HG03469 (cell line): ENCODE results near the gene PARD3.

Experiments
- ATAC-seq: cut with Tn5 transposase; IDR thresholded peaks from one replicate; pipeline ENCODE4 v1.9.1; 2021; ENCODE audit warnings: mild to moderate bottlenecking, moderate library complexity, moderate number of reproducible peaks; ENCODE audit not compliant: unreplicated experiment

The PARD3 gene

DNA sequence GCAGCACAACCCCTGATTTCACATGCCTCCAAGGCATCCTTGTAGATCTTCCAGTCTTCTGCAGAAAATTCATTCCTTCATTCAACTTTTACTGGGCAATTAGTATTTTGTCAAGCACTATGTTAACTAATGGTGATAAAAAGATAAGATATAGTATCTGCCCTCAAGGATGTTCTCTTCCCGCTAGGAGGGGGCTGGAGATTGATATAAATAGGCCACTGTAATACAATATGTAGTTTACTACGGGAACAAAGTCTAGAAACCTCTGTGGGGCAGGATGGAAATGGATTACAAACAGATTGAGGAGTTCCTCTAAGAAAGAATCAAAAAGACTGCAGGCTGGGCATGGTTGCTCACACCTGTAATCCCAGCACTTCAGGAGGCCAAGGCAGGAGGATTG lies 10.3 kb upstream of the PARD3 start:
- ATAC-seq, result no peak

DNA sequence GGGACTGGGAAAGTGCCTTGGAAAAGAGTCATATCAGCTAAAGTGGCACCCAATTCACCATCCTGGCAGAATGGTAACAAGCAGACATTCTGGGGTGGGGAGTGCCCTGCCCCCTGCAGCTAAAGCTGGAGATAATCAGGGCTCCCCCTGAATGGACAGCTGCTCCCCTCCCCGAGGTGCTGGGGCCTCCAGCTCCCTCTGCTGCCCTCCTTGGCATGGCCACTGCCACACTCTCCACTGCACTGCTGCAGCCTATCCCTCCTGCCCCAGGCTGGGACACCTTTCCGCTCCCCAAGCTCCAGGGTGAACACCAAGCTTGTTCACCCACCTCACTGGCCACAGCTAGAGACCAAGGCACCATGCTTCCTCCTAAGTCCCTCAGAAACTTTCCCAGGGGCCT lies 9.8 kb upstream of the PARD3 start:
- ATAC-seq, result no peak

DNA sequence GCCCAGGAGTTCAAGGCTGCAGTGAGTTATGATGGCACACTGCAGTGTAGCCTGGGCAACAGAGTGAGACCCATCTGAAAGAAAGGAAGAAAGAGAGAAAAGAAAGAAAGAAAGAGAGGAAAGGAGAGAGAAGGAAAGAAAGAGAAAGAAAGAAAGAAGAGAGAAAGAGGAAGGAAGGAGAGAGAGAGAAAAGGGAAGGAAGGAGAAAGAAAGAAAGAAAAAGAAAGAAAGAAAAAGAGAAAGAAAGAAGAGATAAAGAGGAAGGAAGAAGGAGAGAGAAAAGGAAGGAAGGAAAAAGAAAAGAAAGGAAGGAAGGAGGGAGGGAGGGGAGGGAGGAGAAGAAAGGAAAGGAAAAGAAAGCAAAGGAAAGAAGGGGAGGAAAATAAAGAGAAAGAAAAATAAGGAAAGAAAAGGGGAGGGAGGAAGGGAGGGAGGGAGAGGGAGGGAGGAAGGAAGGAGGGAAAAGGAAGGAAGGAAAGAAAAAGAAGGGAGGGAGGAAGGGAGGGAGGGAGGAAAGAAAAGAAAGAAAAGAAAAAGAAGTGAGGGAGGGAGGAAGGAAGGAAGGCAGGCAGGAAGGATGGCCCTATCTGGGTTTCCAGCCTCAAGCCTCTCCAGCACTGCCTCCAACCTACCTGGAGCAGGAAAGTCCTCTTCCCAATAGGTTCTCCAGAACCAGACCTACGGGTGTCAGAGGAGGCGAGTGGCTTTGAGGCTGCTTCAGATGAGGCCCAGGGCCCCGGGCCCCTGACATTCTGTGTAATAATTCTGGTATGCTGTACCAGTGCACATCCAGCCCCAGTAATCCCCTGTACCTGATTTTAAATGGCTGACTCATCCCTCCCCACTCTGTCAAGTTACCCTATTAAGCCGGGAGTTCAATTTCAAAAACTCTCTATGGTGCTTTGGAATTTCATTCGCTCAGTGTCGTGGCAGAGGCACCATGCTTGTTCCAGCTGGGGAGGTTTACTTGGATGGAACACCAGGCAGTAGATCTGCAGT lies 6.8 kb upstream of the PARD3 start:
- no peak for ATAC-seq

DNA sequence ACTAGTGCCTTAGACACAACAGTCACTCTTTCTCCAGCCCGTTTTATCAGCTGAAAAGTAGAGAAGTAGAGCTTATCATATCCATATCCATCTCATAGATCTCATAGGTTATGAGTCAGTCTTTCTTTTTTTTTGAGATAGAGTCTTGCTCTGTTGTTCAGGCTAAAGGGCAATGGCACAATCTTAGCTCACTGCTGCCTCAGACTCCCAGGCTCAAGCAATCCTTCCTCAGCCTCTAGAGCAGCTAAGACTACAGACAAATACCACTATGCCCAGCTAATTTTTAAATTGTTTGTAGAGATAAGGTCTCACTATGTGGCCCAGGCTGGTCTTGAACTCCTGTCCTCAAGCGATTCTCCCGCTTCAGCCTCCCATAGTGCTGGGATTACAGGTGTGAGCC lies 2.5 kb upstream of the PARD3 start:
- ATAC-seq, result no peak

DNA sequence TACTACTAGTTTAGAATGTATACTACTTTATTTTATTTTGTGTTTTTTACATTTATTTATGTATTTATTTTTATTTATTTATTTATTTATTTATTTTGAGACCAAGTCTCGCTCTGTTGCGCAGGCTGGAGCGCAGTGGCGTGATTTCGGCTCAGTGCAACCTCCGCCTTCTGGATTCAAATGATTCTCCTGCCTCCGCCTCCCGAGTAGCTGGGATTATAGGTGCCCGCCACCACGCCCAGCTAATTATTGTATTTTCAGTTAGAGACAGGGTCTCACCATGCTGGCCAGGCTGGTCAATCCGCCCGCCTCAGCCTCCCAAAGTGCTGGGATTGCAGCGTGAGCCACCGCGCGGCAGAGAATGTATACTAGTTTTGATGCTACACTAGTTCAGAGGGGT lies 2.0 kb upstream of the PARD3 start:
- no peak for ATAC-seq

DNA sequence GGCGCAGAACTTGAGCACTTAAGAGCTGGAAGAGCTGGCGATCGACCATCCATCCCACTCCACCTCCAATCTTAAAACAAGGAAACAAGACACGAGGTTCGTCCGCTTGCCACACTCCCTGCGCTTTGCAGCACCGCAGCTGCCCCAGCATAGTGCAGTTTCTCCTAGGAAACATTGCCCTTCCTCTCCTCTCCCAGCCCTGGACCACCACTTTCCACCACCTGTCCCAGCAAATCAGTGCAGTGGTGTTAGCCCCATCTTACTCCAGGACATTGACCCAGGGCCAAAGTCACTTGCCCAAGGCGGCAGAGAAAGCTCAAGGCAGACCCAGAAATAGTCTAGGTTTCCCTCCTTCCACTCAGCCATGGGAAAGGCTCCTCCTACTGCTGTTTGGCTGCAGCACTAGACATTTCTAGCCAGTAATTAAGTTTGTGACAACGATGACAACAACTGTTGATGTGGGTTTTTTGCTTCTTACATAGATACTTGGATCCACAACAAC lies 1.5 kb upstream of the PARD3 start:
- ATAC-seq, result no peak

DNA sequence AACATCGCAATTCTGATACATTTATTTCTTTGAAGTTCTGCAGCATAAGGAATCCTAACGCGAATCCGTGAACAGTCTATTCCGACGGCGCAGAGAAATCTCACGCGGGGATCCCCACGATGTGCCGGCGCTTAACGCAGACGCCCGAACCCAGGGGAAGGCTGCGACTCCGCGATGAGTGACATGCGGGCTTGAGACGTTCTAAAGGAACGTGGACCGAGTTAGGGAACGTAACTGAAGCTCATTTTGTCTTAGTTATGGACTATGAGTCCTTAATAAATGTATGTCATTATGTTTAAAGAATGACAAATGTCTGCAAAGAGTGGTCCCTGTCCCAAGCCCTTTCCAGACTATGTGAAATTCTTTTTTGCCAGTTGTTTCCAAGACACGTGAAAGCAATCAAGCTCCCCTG lies 995 bp upstream of the PARD3 start:
- no peak for ATAC-seq

DNA sequence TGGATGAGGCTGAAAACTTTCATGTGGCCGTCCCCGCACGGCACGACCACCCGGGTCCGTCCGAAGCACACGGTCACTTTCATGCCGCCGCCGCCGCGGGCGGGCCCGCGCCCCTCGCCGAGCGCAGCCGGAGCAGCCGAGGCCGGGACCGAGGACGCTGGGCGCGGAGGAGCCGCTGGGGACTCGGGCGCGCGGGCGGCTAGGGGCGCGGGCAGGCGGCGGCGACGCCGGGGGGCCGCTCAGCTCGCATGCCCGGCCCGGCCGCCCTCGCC lies 247 bp downstream of the PARD3 start:
- no peak for ATAC-seq

DNA sequence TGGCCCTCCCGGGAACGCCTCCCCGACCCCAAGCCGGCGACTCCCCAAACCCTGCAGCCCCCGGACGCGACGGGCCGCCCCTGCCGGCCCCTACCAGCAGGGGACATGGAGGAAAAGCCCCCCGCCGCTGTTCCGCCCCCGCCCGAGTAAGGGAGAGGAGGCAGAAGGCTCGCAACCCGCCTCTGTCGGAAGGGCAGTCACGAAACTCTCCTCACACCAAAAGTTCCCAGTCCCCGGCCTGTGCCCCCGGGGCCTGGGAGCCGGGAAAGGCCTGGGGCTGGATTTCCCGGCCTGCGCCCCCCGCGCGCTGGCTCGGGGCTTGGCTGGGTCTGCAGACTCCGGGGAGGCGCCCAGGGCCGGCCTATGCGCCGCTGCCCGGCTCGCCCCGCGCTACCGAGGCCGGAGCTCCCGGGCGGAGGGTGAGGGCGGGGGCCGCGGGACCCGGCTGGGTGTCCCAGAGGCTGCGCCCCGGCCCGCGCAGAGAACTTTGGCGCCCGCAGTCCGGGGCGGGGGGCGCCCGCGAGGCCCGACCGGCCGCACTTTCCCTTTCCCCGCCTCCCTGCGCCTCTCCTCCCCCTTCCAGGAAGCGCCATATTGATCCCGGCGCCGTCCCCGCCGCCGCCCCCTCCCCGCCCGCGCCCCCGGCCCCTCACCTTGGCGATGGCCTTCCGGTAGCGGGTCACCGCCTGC lies 728 bp downstream of the PARD3 start:
- ATAC-seq, result no peak

DNA sequence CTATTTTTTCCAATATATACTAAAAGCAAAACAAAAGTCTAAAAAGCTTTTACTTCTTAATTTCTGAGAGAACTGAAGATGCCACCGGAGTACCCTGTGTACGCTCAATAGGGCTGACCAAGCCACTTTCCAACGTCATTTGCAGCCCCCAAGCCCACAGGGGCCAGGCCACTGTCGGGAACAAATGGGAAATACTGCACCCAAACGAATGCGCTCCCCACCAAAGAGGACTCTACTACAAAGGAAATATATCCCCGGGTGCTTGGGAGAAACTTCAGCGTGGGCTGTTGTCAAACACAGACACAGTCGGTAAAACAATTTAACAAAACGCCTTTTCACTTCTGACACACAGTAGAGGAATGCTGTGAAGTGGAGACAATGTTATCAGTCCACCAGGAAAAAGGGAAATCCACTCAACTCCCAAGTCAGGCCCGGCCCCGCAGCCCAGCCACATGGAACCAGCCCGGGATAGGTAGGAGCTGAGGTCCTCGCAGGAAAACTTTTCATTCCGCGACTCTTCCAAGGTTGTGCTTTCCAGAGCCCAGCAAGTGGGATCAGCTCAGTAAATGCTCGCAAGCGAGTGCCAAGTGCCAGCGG lies 1.4 kb downstream of the PARD3 start:
- no peak for ATAC-seq

DNA sequence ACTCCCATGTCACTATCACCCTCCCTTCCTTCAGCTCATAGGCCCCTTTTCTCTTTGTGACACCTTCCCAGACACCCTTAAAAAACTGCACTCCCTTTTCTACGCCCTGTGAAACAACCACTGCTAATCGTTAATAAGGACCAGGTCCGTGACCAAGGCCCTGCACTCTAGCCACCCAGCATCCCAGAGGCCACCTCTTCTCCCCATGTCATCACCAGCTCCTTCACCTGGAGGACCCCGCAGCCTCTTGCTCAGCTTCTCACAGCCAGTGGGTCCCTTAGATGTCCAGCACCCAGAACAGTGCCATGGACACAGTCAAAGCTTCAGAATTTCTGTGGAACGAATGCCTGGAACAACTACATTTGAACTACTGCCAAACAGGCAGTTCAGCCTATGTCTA lies 2.3 kb downstream of the PARD3 start:
- ATAC-seq, result no peak

DNA sequence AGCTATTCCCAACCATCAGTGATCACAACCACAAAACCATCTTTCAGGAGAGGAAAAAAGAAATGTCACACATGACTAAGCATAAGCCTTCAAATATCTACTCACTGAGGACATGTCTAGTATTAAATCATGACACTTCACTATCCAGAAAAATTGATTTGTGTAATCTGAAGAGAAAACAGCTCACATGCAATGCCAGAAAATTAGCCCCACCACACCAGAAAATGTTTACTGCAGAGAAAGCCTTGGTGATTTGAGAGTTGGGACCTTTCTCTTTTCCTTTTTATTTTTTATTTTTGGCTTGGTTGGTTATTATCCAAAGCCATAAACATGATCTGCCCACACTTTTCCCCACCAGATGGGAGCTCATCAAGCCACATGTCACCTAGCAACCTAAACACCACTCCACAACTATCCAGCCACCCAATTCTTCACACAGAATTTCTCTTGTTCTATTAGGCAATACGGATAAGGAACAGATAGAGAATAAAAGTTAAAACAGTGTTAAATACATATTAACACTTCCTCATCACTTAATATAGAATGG lies 3.1 kb downstream of the PARD3 start:
- no peak for ATAC-seq

DNA sequence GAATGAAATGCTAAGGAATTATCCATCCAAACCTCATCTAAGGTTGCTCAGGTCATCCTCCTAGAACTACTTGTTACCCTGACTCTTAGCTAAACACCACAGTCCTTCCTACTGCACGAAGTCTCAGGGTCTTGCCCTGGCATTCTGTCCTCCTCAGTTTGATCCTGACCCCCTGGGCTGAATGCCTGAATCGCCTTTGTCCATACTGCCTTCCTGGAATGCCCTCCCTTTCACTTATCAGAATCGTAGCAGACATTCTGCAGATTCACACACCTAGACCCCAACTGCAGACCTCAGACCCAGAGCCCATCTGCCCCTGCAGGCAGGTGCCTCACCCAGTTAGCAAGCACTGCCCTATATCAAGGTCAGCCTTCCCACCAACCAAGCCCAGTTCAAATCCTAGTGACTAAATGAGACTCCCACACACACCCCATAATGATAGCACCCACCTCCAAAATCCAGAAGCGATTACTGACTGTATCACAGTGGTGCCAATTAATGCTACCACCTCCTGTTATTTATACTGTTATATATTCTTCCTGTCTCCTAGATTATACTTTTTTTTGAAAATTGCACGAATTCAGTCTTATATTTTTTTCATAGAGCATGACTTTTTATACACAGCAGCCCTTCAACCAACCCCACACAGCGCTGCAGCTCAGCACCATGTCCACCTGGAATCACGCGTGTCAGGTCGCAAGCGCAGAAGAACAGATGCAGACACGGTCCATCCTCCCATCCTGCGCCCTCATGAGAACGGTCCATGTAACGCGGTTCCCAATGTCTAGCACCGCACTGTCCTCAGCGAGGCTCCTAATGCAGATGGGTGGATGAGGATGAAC lies 3.7 kb downstream of the PARD3 start:
- ATAC-seq, result no peak

DNA sequence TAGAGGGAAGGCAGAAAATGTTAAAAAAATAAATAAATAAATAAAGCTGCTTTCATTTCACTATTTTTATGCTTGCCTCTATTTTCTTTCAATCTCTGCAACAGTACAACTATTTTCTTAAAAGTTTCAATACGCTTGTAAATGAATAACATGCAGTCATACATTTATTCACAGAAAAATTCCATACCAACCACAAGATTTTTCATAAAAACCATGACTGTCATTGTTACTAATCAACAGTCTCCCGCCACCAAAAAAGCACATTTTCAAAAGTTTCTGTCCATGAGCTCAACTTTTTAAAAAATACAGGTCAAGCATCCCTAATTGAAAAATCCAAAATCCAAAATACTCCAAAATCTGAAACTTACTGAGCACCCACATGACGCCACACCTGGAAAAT lies 5.3 kb downstream of the PARD3 start:
- no peak for ATAC-seq

DNA sequence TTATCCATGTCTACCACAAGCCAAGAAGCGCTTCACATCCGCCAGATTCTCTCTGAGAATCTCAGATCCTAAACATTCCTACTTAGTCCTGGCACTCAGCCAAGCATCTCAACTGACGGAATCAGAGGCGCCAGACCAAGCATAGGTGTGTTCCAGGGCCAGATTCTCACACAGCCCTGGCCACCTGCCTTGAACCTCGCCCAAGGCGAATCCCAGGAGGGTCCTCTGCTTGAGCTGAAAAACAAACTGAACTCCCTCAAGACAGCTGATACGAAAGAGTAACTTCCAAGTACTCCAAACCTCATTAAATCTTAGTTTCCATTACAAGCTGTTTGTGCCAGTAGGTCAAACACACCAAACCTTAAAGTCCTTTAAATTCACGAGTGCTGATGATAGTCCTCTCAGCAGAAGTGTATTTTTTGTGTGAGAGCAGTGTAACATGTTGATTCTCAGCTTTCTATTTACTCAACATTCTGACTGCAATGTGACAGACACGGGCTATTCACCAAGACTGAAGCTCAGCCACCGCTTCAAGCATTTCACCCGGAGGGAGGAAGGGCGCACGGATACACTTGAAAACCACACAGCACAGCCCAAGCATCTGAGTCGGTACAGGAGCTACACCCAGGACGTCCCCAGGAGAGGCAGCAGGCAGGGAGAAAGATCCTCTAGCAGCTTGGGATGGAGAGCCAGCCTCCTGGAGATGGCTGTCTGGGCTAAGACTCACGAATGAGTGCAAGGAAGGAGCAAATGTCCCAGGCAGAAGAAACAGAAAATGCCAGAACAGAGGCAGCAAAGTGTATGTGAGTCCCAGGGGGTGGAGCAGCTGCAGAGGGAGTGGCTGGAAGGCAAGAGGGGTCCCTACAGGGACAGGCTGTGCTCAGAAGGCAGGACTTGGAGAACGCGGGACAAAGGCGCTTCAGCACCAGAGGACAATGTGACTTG lies 6.0 kb downstream of the PARD3 start:
- ATAC-seq, result no peak

DNA sequence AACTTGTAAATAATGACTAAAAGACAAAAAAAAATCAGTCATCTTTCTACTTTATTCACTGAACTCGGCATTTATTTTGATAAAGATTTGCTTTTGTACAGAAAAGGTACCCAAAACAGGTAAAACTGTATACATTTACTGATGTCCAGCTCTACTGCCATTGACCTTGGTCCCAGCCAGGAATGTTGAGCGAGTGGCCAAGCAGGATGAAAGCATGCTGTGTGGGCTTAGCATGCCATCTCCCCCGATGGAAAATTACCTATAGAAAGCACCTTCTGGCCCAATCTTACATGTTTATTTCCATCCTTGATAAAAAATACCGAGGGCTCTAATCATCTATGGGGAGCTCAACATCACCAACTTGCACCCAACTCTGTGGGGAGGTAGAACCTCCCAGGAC lies 6.8 kb downstream of the PARD3 start:
- no peak for ATAC-seq

DNA sequence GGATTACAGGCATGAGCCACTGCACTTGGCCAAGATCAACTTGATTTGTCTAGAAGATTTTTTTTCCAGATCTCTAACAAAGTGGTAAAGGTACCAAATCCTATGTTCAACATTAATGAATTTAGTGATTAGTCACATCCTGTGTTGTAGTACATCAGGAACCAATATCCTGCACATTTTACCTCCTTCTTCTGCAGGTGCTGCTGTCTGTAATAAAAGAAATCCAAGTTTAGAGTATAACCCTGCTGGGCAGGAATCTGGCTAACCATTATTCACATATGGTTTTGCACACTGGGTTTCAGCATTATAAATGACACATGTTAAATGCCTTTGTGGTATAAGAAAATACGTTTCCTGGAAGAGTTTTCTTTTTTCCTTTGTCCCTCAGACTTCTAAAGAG lies 10.8 kb downstream of the PARD3 start:
- no peak for ATAC-seq

DNA sequence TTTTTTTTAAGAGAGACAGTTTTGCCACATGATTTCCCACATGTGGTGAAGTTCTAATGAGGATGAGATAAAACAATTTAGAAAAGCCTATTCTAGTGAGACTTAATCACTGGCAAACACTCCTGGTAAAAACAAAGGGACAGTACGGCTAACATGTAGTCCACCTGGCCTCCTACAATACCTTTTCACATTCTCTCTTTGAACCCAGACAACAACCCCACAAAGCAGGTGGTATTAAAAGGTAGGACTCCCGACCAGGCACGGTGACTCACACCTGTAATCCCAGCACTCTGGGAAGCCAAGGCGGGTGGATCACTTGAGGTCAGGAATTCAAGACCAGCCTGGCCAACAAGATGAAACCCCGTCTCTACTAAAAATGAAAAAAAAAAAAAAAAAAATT lies 12.4 kb downstream of the PARD3 start:
- no peak for ATAC-seq

DNA sequence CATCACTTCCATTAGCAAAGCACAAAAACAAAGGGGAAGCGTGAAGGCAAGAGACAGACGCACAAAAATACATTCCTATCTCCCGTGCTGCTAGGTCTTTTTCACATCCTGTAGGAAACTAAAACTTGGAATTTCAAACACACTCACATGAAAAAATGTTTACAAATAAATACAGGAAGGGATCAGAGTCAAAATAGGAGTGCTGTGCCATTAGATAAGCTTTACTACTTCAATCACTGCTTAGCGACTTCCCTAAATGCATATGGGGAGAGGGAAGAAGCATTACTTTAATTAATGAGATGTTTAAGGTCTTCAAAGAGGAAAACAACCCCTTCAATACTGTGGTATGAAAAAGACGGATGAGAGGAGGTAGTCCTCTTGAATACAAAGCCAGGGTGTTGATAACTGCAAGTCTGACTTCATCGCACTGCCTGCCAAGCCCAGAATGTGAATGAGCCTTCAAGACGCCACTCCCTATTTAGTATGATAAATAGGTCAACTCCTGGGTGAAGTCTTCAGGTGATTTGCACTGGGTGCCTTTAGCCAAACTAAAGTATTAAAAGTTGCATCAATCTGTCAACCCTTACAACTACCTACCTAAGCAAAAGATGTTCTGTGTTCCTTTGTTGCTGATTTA lies 13.9 kb downstream of the PARD3 start:
- no peak for ATAC-seq
